ENCODE results near the gene MLH1. TPM values are rescaled to one million over a fixed set of nuclear protein-coding genes. Genes with fewer than 3 reads are reported as not detected.

Gene MLH1
- total RNA-seq, 1 donor from 2014 or later: 43.8 TPM

DNA sequence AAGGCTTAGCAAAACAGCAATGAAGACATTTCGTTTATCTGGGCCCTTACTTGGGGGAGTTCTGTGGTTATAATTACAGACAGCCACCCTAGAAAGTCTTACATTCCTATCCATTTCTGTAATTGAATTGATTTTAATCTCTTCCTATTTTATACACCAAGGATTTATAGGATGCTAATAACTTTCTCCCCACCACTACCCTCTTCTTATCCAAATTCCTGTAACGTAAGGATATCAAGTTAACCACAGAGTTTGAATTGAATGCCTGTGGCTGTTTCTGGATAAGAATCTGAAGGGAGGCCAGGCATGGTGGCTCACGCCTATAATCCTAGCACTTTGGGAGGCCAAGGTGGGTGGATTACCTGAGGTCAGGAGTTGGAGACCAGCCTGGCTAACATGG lies 78.6 kb downstream of the MLH1 start:
- Mint-ChIP-seq H3K9me3 (ENCODE audit: low read depth) (no peaks in the 10 kb centered on the region), H3K27me3 (no peaks in the 10 kb centered on the region), H3K4me3 (ENCODE audit: low read depth) (no peak overlapping the region), H3K4me1 (ENCODE audit: low read depth) (peaks cover 2% of the 10 kb centered on the region), H3K36me3 (ENCODE audit: insufficient read depth) (peaks cover 10% of the 10 kb centered on the region), H3K27ac (no peak overlapping the region)
- DNase-seq (ENCODE audit: low spot score, unreplicated experiment): no peak
- TF ChIP-seq, protein P1, sequence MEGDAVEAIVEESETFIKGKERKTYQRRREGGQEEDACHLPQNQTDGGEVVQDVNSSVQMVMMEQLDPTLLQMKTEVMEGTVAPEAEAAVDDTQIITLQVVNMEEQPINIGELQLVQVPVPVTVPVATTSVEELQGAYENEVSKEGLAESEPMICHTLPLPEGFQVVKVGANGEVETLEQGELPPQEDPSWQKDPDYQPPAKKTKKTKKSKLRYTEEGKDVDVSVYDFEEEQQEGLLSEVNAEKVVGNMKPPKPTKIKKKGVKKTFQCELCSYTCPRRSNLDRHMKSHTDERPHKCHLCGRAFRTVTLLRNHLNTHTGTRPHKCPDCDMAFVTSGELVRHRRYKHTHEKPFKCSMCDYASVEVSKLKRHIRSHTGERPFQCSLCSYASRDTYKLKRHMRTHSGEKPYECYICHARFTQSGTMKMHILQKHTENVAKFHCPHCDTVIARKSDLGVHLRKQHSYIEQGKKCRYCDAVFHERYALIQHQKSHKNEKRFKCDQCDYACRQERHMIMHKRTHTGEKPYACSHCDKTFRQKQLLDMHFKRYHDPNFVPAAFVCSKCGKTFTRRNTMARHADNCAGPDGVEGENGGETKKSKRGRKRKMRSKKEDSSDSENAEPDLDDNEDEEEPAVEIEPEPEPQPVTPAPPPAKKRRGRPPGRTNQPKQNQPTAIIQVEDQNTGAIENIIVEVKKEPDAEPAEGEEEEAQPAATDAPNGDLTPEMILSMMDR (IDR thresholded peaks at IDR 0.05; ENCODE audit: unreplicated experiment): no peak

DNA sequence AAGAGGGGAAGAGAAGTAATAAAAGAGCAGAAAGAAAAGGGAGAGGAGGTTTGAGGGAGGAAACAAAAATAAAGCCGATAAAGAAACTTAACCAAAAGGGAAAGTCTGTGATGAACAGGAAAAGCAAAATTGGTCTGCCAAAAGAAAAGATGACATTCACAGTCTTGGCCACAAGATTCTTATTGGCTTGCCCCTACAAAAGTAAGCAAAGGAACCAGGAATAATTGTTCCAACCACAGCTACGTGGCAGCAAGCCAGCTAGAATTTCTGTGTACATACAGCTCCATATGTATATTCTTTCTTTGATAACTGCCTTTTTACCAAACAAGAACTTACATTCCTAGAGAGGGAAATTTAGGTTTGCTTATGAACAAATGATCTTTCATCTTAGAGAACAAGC lies 79.6 kb downstream of the MLH1 start:
- Mint-ChIP-seq H3K9me3 (ENCODE audit: low read depth) (no peaks in the 10 kb centered on the region), H3K27me3 (no peaks in the 10 kb centered on the region), H3K36me3 (ENCODE audit: insufficient read depth) (peaks cover 12% of the 10 kb centered on the region), H3K4me3 (ENCODE audit: low read depth) (no peak overlapping the region), H3K27ac (no peak overlapping the region), H3K4me1 (ENCODE audit: low read depth) (peaks cover 2% of the 10 kb centered on the region)
- DNase-seq (ENCODE audit: low spot score, unreplicated experiment): no peak
- TF ChIP-seq, protein P1 (IDR thresholded peaks at IDR 0.05; ENCODE audit: unreplicated experiment): no peak

DNA sequence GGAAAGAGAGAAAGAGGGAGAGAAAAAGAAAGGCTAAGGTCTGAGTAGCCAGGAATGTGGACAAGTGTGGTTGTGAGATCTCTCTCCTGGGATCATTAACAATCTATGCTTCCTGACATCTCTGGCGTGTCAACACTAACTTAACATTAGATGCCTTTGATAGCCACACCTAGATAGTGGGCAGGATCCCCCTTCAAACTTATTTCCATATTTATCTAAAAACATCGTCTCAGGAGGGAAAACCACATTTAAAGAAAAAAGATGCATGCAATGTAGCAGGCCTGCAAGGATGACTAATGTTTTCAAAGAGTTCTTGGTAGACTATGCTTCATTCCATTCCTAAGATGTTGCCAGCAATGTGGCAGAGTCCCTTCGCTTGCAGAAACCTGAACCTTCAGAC lies 80.9 kb downstream of the MLH1 start:
- H3K27ac Mint-ChIP-seq: no peak overlapping the region
- no peak overlapping the region for H3K4me3 Mint-ChIP-seq (ENCODE audit: low read depth)

DNA sequence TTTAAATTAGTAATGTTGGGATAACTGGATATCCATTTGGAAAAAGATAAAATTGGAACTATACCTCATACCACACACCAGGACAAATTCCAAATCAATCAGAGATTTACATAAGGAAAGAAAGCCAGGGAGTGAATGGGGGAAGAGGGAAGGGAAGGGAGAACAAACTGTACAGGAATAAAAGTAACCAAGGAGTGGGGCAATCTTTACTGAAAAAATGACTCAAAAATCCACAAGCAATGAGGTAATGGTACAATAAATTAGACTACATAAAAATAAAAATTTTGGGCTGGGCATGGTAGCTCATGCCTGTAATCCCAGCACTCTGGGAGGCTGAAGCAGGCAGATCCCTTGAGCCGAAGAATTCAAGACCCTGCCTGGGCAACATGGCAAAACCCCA lies 82.6 kb downstream of the MLH1 start:
- no peak for DNase-seq (ENCODE audit: low spot score, unreplicated experiment)
- Mint-ChIP-seq H3K36me3 (ENCODE audit: insufficient read depth) (peaks cover 19% of the 10 kb centered on the region), H3K9me3 (ENCODE audit: low read depth) (no peaks in the 10 kb centered on the region)

More for the DNA sequence above, 80.9 kb downstream of the MLH1 start:
- TF ChIP-seq, protein P1 (IDR thresholded peaks at IDR 0.05; ENCODE audit: unreplicated experiment): no peak
- no peak for DNase-seq (ENCODE audit: low spot score, unreplicated experiment)
- Mint-ChIP-seq H3K27me3 (no peaks in the 10 kb centered on the region), H3K4me1 (ENCODE audit: low read depth) (no peaks in the 10 kb centered on the region), H3K9me3 (ENCODE audit: low read depth) (no peaks in the 10 kb centered on the region), H3K36me3 (ENCODE audit: insufficient read depth) (peaks cover 14% of the 10 kb centered on the region)

DNA sequence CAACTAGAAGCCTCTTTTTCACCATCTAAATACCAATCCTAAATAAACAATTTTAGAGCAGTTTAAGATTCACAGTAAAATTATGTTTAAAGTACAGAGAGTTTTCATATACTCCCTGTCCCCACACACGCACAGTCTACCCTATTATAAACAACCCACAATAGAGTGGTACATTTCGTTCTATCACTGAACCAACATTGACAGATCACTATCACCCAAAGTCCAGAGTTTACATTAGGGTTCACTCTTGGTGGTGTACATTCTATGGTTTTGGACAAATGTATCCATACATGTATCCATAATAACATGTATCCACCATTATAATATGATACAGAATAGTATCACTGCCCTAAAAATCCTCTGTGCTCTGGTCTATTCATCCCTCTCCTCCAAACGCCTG lies 89.0 kb downstream of the MLH1 start:
- no peak for DNase-seq (ENCODE audit: low spot score, unreplicated experiment)
- Mint-ChIP-seq H3K4me3 (ENCODE audit: low read depth) (no peak overlapping the region), H3K27me3 (no peaks in the 10 kb centered on the region), H3K9me3 (ENCODE audit: low read depth) (no peaks in the 10 kb centered on the region), H3K4me1 (ENCODE audit: low read depth) (peaks cover 3% of the 10 kb centered on the region), H3K36me3 (ENCODE audit: insufficient read depth) (peaks cover 19% of the 10 kb centered on the region), H3K27ac (no peak overlapping the region)
- TF ChIP-seq, protein P1 (IDR thresholded peaks at IDR 0.05; ENCODE audit: unreplicated experiment): no peak

More for the DNA sequence above, 82.6 kb downstream of the MLH1 start:
- H3K27ac Mint-ChIP-seq: no peak overlapping the region
- H3K4me3 Mint-ChIP-seq (ENCODE audit: low read depth): no peak overlapping the region
- TF ChIP-seq, protein P1 (IDR thresholded peaks at IDR 0.05; ENCODE audit: unreplicated experiment): no peak
- no peaks in the 10 kb centered on the region for H3K4me1 Mint-ChIP-seq (ENCODE audit: low read depth)
- no peaks in the 10 kb centered on the region for H3K27me3 Mint-ChIP-seq

Measured in progenitor cell of endocrine pancreas (in vitro differentiated cells).